ENCODE results near the gene DBNDD2. TPM values are rescaled to one million over a fixed set of nuclear protein-coding genes. Genes with fewer than 3 reads are reported as not detected.
A peak's percentile ranks its signal among the peaks of the same experiment; 100 is the strongest.

Gene DBNDD2, protein sequence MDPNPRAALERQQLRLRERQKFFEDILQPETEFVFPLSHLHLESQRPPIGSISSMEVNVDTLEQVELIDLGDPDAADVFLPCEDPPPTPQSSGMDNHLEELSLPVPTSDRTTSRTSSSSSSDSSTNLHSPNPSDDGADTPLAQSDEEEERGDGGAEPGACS
- total RNA-seq, result 10 to 100 TPM in 1 of 2 experiments, 1 to 10 TPM in 1; 9.0 to 10.5 TPM

DNA sequence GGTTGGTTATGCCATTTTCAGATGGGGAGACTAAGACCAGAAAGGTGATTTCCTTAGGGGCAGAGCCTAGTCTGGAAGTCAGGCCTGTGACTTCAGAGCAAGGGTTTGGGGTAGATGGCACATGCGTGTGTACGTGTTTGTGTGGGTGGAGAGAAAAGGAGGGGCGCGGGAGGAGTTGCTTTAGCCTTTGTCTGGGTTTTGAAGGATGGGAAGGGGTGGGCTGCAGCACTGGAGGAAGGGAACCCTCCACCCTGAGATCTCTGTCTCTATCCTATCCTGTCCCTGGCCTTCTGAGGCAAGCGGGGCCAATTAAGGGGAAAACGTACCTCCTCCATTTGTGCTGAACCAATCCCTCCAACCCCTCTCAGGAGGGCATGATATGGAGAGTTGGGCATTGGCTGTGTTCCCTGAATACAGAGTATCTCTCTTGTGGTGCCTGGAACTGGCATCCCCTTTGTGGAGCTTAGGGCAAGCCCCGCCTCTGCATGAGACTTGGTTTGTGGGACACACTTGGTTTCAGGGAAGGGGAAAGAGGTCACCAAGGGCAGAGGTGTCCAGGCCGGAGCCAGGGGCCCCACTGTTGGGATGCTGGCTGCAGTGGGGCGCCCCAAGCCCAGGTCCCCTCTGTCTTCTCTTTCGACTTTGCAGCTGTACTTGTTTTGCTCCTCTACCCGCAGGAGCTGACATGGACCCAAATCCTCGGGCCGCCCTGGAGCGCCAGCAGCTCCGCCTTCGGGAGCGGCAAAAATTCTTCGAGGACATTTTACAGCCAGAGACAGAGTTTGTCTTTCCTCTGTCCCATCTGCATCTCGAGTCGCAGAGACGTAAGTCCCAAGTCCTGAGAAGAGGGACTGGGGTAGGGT is at the start of gene DBNDD2:
TSS of gene DBNDD2 (plus strand) at position 507 of the 863 bp plus-strand sequence. CDS start at position 686, 179 bp downstream.
- H3K4me1 Mint-ChIP-seq, result peaks cover 14% of the 10 kb centered on the region
- CTCF ChIA-PET, result interaction anchor here (1.1 to 2.3 kb wide), 5 partner anchors 10 to 115 kb away, joined by 3 to 7 read pairs (median 5); no protein-coding TSS in a partner anchor
- H3K36me3 Mint-ChIP-seq (ENCODE audit: low read depth), result no peaks in the 10 kb centered on the region
- no peaks in the 10 kb centered on the region for H3K9me3 Mint-ChIP-seq
- peaks cover 12% of the 10 kb centered on the region for H3K27me3 Mint-ChIP-seq
- no peak for DNase-seq
- peak within 1 kb of the TSS; percentile 72 for H3K4me3 Mint-ChIP-seq
- peak within 1 kb of the TSS; percentile 83 for H3K27ac Mint-ChIP-seq
- POLR2A ChIA-PET, result no interaction called here

DNA sequence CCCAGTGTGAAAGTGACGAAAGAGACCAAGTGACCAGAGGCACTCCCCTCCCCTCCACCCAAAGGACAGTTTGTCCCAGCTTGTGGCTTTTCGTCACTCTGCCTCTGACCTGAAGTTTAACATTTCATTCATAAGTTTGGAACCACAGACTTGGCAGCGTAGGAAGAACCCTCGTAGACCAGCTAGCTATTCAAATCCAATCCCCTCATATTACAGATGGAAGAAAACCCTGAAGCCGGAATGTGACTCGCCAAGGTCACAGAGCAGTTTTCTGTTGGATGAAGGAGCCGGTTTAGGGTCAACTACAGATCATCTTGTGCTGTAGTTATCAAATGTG is 49.1 kb upstream of the DBNDD2 start:
- no peaks in the 10 kb centered on the region for H3K9me3 Mint-ChIP-seq
- H3K27me3 Mint-ChIP-seq, result no peaks in the 10 kb centered on the region
- H3K4me3 Mint-ChIP-seq, result no peak overlapping the region
- ChIA-PET CTCF (interaction anchor here (1.1 to 3.2 kb wide), 4 partner anchors 11 to 412 kb away, joined by 6 to 26 read pairs (median 12); no protein-coding TSS in a partner anchor), POLR2A (no interaction called here)
- H3K36me3 Mint-ChIP-seq (ENCODE audit: low read depth), result no peaks in the 10 kb centered on the region
- no peak overlapping the region for H3K27ac Mint-ChIP-seq
- DNase-seq, result no peak
- H3K4me1 Mint-ChIP-seq, result peaks cover 61% of the 10 kb centered on the region

DNA sequence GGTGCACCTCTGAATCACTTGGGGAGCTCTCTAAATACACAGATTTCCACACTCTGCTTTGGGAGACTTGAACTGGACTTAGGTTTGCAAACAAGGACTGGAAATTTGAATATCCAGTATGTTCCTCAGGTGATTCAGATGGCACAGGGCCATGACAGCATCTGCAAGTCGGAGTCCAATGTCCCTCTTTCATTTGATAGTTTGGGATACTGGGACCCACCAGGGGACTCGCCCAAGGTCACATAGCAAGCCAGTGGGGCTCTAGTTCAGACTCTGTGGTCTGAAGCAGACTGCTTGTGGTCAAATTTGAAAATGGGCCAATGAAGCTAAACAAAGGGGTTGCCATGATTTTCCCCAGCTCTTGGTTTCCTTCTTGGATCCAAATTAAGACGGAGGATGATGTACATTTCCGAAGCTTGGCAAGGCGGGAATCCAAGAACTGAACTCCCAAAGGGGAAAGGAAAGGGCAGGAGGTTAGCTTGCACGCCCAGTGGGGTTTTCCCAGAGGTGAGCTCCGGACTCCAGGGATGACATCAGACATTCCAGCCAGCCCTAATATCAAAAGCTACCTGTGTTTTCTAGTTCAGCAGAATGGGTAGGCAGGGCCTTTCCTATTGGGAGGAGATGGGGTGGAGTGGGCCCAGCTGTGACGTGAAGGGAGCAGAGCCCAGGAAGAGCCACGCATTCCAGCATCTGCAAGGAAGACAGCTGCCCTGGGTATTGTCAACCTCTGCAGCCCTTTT is 48.5 kb upstream of the DBNDD2 start:
- Mint-ChIP-seq H3K27me3 (no peaks in the 10 kb centered on the region), H3K4me1 (peaks cover 58% of the 10 kb centered on the region), H3K9me3 (no peaks in the 10 kb centered on the region), H3K36me3 (ENCODE audit: low read depth) (no peaks in the 10 kb centered on the region), H3K4me3 (no peak overlapping the region), H3K27ac (no peak overlapping the region)
- POLR2A ChIA-PET, result interaction anchor here (0.6 kb wide), 1 partner anchor 47 kb away, joined by 3 read pairs; no protein-coding TSS in a partner anchor
- CTCF ChIA-PET, result interaction anchor here (1.1 to 3.2 kb wide), 5 partner anchors 11 to 411 kb away, joined by 3 to 26 read pairs (median 8); no protein-coding TSS in a partner anchor
- no peak for DNase-seq

DNA sequence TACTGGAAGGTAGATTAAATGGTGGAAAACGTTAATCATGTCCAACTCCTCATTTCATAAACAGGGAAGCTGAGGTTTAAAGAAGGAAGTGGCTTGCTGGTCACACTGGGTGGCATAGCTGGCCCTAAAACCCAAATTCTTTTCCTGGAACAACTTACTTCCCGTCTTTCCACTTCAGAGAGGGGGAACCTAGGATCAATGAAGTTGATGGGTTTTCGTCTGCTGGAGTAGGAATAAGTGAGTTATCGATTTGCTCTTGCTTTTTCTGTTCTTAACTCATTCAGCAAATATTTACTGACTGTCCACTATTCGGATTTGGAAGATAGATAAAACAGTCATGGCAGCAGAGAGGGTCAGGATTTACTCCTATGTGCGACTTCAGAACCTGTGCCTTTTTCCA is 46.3 kb upstream of the DBNDD2 start:
- H3K36me3 Mint-ChIP-seq (ENCODE audit: low read depth), result peaks cover 12% of the 10 kb centered on the region
- ChIA-PET POLR2A (interaction anchor here (1.1 kb wide), 1 partner anchor 88 kb away, joined by 3 read pairs; no protein-coding TSS in a partner anchor), CTCF (interaction anchor here (1.5 to 4.5 kb wide), 7 partner anchors 9 to 75 kb away, joined by 3 to 36 read pairs (median 19); partner anchors contain the start of gene SDC4)
- DNase-seq, result no peak
- H3K4me3 Mint-ChIP-seq, result no peak overlapping the region
- H3K27ac Mint-ChIP-seq, result no peak overlapping the region
- no peaks in the 10 kb centered on the region for H3K27me3 Mint-ChIP-seq
- H3K9me3 Mint-ChIP-seq, result no peaks in the 10 kb centered on the region
- peaks cover 57% of the 10 kb centered on the region for H3K4me1 Mint-ChIP-seq

DNA sequence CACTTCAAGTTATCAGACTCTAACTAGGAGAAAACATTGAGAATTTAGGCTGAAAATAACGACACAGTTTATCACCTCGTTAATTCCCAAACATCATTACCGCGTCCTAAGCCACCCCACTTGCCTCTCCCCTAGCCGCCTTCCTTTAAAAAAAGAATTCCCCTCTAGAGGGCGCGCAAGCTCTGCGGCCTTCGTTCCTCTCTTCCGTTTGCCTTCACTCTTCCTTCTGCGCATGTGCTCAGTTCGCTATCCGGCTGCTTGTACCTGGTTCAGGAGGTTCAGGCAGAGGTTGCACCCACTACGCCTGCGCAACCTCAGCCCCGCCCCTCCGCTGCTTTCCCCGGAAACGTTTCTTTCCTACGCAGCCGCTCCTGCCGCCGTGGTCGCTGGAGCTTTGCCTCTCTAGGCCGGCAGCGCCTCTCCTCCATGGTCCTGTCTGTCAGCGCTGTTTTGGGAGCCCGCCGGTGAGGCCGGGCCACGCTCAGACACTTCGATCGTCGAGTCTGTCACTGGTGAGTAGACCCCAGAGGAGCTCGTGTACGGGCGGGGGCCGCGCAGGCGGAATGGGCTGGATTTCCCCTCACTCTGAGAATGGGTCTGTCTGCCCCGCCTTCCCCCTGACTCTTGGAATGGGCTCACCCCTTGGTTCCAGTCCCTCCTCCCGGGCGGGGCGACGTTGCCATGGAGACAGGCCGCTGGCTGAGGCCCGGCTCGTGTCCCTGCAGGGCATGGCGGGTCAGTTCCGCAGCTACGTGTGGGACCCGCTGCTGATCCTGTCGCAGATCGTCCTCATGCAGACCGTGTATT is 45.1 kb upstream of the DBNDD2 start, which contains the start of gene SYS1:
TSS of gene SYS1 (plus strand) at position 353 of the 807 bp plus-strand sequence. CDS start at position 729, 376 bp downstream.
- ChIA-PET CTCF (interaction anchor here (0.6 to 4.5 kb wide), 43 partner anchors 10 to 753 kb away, joined by 3 to 71 read pairs (median 4); partner anchors contain the start of genes DBNDD2, PIGT, SDC4 and WFDC10A), POLR2A (interaction anchor here (0.6 to 1.6 kb wide), 3 partner anchors 10 to 74 kb away, joined by 3 to 10 read pairs (median 5); no protein-coding TSS in a partner anchor)
- Mint-ChIP-seq H3K9me3 (no peaks in the 10 kb centered on the region), H3K27me3 (no peaks in the 10 kb centered on the region), H3K4me1 (peaks cover 59% of the 10 kb centered on the region), H3K36me3 (ENCODE audit: low read depth) (peaks cover 24% of the 10 kb centered on the region), H3K4me3 (peak within 1 kb of the TSS; percentile 92), H3K27ac (peak within 1 kb of the TSS; percentile 92)
- peak; percentile 99 for DNase-seq

DNA sequence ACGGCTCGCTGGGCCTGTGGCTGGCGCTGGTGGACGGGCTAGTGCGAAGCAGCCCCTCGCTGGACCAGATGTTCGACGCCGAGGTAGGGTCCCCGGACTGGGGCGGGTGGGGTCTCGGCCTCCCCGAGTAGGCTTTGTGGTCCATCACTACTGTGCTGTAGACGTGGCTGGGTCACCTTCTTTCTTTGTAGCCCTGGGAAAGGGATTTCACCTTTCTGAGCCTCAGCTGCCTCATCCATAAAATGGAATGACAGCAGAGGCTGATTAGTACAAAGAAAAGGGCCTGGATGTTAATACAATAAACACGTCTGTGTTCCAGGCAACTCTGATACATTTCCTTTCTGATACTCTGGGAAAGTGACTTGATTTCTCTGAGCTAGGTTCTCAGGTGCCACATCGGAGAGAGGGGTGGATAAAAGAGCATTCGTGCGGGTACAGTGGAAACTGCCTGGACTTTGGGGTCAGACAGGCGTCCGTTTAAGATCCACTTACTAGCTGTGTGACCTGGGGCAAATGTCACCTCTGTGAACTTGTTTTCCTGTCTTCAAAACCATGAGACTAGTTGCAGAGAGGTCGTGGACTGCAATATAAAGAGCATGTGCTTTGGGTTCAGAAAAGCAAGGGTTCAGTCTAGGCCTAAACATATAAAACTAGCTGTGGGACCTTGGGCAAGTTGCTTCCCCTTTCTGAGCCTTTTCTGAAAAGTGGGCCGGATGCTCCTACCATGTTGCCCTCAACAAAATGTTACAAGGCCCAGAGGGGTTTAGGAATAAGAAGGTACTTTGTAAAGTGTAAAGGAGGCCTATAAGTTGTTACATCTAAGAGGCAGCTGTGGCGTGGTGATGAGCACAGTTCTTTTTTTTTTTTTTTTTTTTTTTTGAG is 44.2 kb upstream of the DBNDD2 start:
- DNase-seq, result no peak

DNA sequence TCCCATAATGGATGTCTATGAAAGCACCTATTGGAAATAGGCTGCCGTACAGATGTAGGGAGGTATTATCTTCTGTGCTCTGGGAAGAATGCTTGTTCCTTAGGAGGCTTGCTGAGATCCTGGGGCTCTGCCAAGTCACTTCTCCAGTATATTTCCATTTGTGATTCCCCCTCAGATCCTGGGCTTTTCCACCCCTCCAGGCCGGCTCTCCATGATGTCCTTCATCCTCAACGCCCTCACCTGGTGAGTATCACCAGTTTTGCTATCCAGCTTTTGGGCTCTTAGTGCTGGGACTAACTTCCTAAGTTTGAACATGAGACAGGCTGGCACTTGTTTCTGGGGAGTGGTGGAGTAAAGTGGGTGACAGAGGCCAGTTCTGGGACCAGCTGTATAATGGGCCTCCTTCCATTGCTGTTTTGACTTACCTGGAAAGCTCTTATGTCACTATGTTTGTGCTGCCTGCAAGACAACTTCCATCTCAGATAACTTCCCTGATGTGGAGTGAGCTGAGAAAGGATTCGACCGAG is 42.6 kb upstream of the DBNDD2 start:
- no peak for DNase-seq
- CTCF ChIA-PET, result interaction anchor here (2.4 to 4.4 kb wide), 2 partner anchors 8 to 71 kb away, joined by 13 to 71 read pairs; no protein-coding TSS in a partner anchor
- Mint-ChIP-seq H3K36me3 (ENCODE audit: low read depth) (peaks cover 31% of the 10 kb centered on the region), H3K4me3 (no peak overlapping the region), H3K27ac (no peak overlapping the region), H3K27me3 (no peaks in the 10 kb centered on the region), H3K9me3 (no peaks in the 10 kb centered on the region), H3K4me1 (peaks cover 62% of the 10 kb centered on the region)
- POLR2A ChIA-PET, result no interaction called here

More for the DNA sequence above, 44.2 kb upstream of the DBNDD2 start:
- POLR2A ChIA-PET, result interaction anchor here (0.6 to 1.6 kb wide), 3 partner anchors 9 to 73 kb away, joined by 3 to 10 read pairs (median 5); no protein-coding TSS in a partner anchor
- H3K9me3 Mint-ChIP-seq, result no peaks in the 10 kb centered on the region
- no peaks in the 10 kb centered on the region for H3K27me3 Mint-ChIP-seq
- H3K4me1 Mint-ChIP-seq, result peaks cover 59% of the 10 kb centered on the region
- peak overlapping the region; percentile 69 for H3K27ac Mint-ChIP-seq
- peaks cover 29% of the 10 kb centered on the region for H3K36me3 Mint-ChIP-seq (ENCODE audit: low read depth)
- peak overlapping the region; percentile 92 for H3K4me3 Mint-ChIP-seq
- CTCF ChIA-PET, result interaction anchor here (0.6 to 4.5 kb wide), 35 partner anchors 9 to 754 kb away, joined by 3 to 71 read pairs (median 5); partner anchors contain the start of genes DBNDD2, PIGT, SDC4 and WFDC10A

DNA sequence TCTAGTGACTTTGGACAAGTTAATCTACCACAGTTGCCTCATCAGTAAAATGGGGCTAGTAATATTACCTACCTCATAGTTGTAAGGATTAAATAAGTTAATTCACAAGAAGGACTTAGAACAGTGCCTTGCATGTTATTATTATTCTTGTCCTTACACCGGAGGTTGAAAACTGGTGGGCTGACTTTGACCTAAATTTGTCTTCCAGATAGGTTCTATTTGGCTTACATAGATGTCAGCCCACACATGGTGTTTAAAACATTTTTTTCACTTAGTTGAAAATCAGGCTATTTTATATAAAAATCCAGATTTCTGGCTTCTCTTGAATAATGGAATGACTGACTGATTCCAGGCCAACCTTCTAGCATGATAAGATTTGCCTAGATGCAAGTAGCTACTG is 41.9 kb upstream of the DBNDD2 start:
- ChIA-PET CTCF (interaction anchor here (2.4 to 4.4 kb wide), 2 partner anchors 7 to 71 kb away, joined by 13 to 71 read pairs; no protein-coding TSS in a partner anchor), POLR2A (no interaction called here)
- no peaks in the 10 kb centered on the region for H3K9me3 Mint-ChIP-seq
- no peaks in the 10 kb centered on the region for H3K27me3 Mint-ChIP-seq
- DNase-seq, result no peak
- H3K36me3 Mint-ChIP-seq (ENCODE audit: low read depth), result peaks cover 31% of the 10 kb centered on the region
- peaks cover 58% of the 10 kb centered on the region for H3K4me1 Mint-ChIP-seq
- no peak overlapping the region for H3K4me3 Mint-ChIP-seq
- H3K27ac Mint-ChIP-seq, result no peak overlapping the region

DNA sequence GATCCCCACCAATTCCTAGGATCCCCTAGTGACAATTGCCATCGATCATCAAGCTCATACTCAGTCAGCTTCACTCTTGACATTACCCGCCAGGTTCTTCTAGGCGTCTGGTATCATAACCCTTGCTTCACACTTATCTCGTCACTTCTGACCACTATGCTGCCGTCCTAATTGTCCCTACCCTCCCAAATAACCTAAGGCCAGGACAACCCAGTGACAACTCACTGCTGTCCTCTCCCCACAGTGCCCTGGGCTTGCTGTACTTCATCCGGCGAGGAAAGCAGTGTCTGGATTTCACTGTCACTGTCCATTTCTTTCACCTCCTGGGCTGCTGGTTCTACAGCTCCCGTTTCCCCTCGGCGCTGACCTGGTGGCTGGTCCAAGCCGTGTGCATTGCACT is 41.5 kb upstream of the DBNDD2 start:
- H3K27me3 Mint-ChIP-seq, result no peaks in the 10 kb centered on the region
- ChIA-PET POLR2A (no interaction called here), CTCF (interaction anchor here (1.2 to 2.4 kb wide), 3 partner anchors 63 to 98 kb away, joined by 3 to 13 read pairs (median 4); no protein-coding TSS in a partner anchor)
- peaks cover 31% of the 10 kb centered on the region for H3K36me3 Mint-ChIP-seq (ENCODE audit: low read depth)
- no peak overlapping the region for H3K27ac Mint-ChIP-seq
- DNase-seq, result no peak
- H3K9me3 Mint-ChIP-seq, result no peaks in the 10 kb centered on the region
- H3K4me3 Mint-ChIP-seq, result no peak overlapping the region
- H3K4me1 Mint-ChIP-seq, result peaks cover 61% of the 10 kb centered on the region

DNA sequence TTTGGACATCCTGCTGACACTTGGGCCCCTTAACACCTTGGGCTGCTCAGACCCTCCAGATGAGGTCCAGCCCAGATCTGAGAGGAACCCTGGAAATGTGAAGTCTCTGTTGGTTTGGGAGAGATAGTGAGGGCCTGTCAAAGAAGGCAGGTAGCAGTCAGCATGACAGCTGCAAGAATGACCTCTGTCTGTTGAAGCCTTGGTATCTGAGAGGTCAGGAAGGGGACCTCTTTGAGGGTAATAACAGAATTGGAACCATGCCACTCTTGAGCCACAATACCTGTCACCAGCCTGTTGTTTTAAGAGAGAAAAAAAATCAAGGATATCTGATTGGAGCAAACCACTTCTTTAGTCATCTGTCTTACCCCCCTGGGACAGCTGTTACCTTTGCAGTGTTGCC is 41.0 kb upstream of the DBNDD2 start:
- Mint-ChIP-seq H3K9me3 (no peaks in the 10 kb centered on the region), H3K27ac (no peak overlapping the region), H3K4me1 (peaks cover 62% of the 10 kb centered on the region), H3K4me3 (no peak overlapping the region), H3K36me3 (ENCODE audit: low read depth) (peaks cover 31% of the 10 kb centered on the region), H3K27me3 (no peaks in the 10 kb centered on the region)
- CTCF ChIA-PET, result interaction anchor here (1.2 to 2.4 kb wide), 3 partner anchors 62 to 98 kb away, joined by 3 to 13 read pairs (median 4); no protein-coding TSS in a partner anchor
- POLR2A ChIA-PET, result no interaction called here
- DNase-seq, result no peak

All from activated CD4-positive, alpha-beta T cell treated with anti-CD3 and anti-CD28 coated beads, Interleukin-2, amount 10 ng/mL, durations not matched to agents 7 days and 5 days (primary cell).